Nephron (organoid): Measurements from ENCODE around the gene GRIK4.
"Not testable (repeated sequence)": the region's sequence is repeated elsewhere in the genome, so short reads cannot be mapped to it uniquely, and the experiment has no call there.

Experiments
- H3K27ac Mint-ChIP-seq, 3 experiments: 2 replicates each; pipeline ENCODE4 v1.8.0; 2020; ENCODE audit warnings: mixed read lengths in 3 of 3, mild to moderate bottlenecking in 2 of 3, moderate library complexity in 1 of 3
- H3K27me3 Mint-ChIP-seq: 2 replicates; pipeline ENCODE4 v1.8.0; 2021; ENCODE audit warnings: low read depth, mild to moderate bottlenecking, moderate library complexity, mixed read lengths
- H3K36me3 Mint-ChIP-seq: 2 replicates; pipeline ENCODE4 v1.8.0; 2020; ENCODE audit warnings: low read depth, mixed read lengths
- H3K4me1 Mint-ChIP-seq: 2 replicates; pipeline ENCODE4 v1.8.0; 2020; ENCODE audit warnings: mixed read lengths
- H3K4me3 Mint-ChIP-seq, 3 experiments: 2 replicates each; pipeline ENCODE4 v1.8.0; 2020; ENCODE audit warnings: mild to moderate bottlenecking in 3 of 3, mixed read lengths in 3 of 3, moderate library complexity in 2 of 3
- H3K9me3 Mint-ChIP-seq: 2 replicates; pipeline ENCODE4 v1.8.0; 2020; ENCODE audit warnings: mixed read lengths
- CTCF ChIP-seq, 3 experiments: fragments of 200-600 bp; sonication (generic); IDR thresholded peaks; one replicate each; pipeline ENCODE4 v1.5.0; 2021; ENCODE audit warnings: antibody characterized with exemption in 3 of 3; ENCODE audit not compliant: unreplicated experiment in 3 of 3

GRIK4 gene

DNA sequence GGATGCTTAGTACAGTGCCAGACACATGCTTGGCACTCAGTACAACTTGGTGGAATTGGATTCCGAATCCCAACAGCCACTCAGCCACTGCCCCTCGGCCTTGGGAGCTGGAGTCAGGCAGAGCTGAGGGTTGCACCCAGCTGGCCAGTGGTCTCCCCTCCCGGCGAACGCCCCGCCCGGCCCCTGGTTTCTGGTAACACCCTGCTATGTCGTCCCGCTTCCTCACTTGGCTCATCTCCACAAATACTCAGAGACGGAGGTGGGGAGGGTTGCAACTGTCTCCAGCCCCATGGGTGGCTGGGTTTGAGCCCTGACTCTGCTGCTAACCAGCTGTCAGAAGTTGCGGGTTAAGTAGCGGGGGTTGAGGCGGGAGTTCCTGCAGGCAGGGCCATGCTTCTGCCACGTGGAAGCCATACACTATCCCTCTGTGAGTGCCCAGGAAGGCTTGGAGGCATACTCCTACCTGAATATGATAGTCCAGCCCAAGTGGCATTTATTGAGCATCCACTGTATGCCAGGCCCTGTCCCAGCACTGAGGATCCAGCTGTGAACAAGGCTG, 67.1 kb downstream of the GRIK4 start:
- Mint-ChIP-seq H3K27ac (no peak overlapping the region), H3K9me3 (peaks cover 6% of the 10 kb centered on the region), H3K4me3 (no peak overlapping the region), H3K4me1 (no peaks in the 10 kb centered on the region), H3K27me3 (peaks cover 40% of the 10 kb centered on the region), H3K36me3 (no peaks in the 10 kb centered on the region)
- TF ChIP-seq CTCF (IDR thresholded peaks at IDR 0.05; ENCODE audit: unreplicated experiment in 3 of 3), result no peak

DNA sequence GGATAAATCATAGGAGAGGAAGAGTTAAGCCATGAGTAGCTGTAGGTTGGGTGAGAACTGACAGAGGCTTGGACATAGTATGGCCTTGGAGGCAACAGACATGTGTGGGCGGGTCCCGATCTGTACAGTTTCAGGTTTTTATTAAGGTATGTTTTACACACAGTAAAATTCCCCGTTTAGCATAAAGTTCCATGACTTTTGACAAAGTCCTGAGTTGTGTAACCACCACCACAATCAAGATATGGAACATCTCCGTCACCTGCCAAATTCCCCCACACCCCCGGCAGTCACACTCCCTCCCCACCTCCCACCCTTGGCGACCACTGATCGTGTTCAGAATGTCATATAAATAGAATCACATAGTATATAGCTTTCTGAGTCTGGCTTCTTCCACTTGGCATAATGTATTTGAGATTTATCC, 68.1 kb downstream of the GRIK4 start:
- peaks cover 36% of the 10 kb centered on the region for H3K27me3 Mint-ChIP-seq
- TF ChIP-seq CTCF (IDR thresholded peaks at IDR 0.05; ENCODE audit: unreplicated experiment in 3 of 3), result no peak
- peaks cover 12% of the 10 kb centered on the region for H3K9me3 Mint-ChIP-seq
- no peak overlapping the region for H3K4me3 Mint-ChIP-seq
- H3K27ac Mint-ChIP-seq, result no peak overlapping the region
- no peaks in the 10 kb centered on the region for H3K36me3 Mint-ChIP-seq
- no peaks in the 10 kb centered on the region for H3K4me1 Mint-ChIP-seq

GRCh38 chr11:120581313-120581712, 69.8 kb downstream of the GRIK4 start:
- peaks cover 12% of the 10 kb centered on the region for H3K9me3 Mint-ChIP-seq
- no peak for TF ChIP-seq CTCF (IDR thresholded peaks at IDR 0.05; ENCODE audit: unreplicated experiment in 3 of 3)
- no peak overlapping the region for H3K27ac Mint-ChIP-seq
- peaks cover 22% of the 10 kb centered on the region for H3K27me3 Mint-ChIP-seq
- no peak overlapping the region for H3K4me3 Mint-ChIP-seq
- H3K36me3 Mint-ChIP-seq, result no peaks in the 10 kb centered on the region
- H3K4me1 Mint-ChIP-seq, result no peaks in the 10 kb centered on the region

- H3K27ac Mint-ChIP-seq, H3K36me3 Mint-ChIP-seq, H3K4me3 Mint-ChIP-seq, H3K4me1 Mint-ChIP-seq: not testable (repeated sequence)
- H3K27me3 Mint-ChIP-seq, result peaks cover 15% of the 10 kb centered on the region
- H3K9me3 Mint-ChIP-seq, result peaks cover 12% of the 10 kb centered on the region
Observed at GRCh38 chr11:120582535-120582934, 71.0 kb downstream of the GRIK4 start.

DNA sequence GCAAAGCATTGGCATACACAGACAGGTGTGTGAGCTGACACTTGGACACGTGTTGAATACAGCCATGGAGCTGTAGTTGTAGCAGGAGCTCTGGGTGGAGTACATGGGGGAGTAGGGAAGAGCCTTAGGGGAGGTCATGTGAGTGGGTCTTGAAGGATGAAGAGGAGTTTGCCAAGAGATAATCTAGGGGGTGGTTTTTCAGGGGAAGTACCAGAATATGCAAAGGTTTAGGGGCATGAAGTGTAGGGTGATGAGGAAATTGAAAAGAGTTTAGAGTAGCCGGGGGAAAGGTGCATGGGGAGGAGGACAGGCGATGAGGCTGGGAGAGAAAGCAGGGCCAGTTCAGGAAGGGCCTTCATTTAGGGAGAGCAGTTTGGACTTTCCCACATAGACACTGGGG, 74.5 kb downstream of the GRIK4 start:
- no peaks in the 10 kb centered on the region for H3K4me1 Mint-ChIP-seq
- H3K27me3 Mint-ChIP-seq, result peaks cover 7% of the 10 kb centered on the region
- no peak for TF ChIP-seq CTCF (IDR thresholded peaks at IDR 0.05; ENCODE audit: unreplicated experiment in 3 of 3)
- no peak overlapping the region for H3K27ac Mint-ChIP-seq
- no peaks in the 10 kb centered on the region for H3K36me3 Mint-ChIP-seq
- no peak overlapping the region for H3K4me3 Mint-ChIP-seq
- peaks cover 12% of the 10 kb centered on the region for H3K9me3 Mint-ChIP-seq

DNA sequence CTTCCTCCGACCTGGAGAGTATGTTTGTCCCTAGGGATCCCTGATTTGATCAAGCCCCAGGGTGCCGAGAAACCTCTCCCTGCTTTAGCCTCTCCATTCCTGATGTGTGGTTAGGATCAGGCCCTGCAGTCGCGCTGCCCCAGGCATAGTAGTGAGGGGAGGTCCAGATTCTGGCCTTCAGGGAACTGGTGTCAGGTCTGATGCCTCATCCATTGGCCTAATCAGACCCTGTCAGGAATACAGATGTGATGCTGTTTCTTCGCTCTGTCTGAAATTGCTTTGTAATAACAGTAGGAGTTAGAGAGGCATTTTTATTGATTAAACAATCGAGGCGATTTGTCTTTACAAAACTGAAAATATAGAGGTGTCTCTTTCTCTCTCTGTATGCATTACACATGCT, 75.2 kb downstream of the GRIK4 start:
- H3K36me3 Mint-ChIP-seq, result no peaks in the 10 kb centered on the region
- peaks cover 13% of the 10 kb centered on the region for H3K27me3 Mint-ChIP-seq

More for the DNA sequence above, 75.2 kb downstream of the GRIK4 start:
- Mint-ChIP-seq H3K4me3 (no peak overlapping the region), H3K9me3 (peaks cover 12% of the 10 kb centered on the region), H3K27ac (no peak overlapping the region), H3K4me1 (no peaks in the 10 kb centered on the region)
- no peak for TF ChIP-seq CTCF (IDR thresholded peaks at IDR 0.05; ENCODE audit: unreplicated experiment in 3 of 3)
